GM19043 (cell line): ENCODE data around the gene MRPS25.
"Not testable (repeated sequence)": the region's sequence is repeated elsewhere in the genome, so short reads cannot be mapped to it uniquely, and the experiment has no call there.

ENCODE experiments used
- ATAC-seq: cut with Tn5 transposase; IDR thresholded peaks from one replicate; pipeline ENCODE4 v1.9.1; 2021; ENCODE audit warnings: low read depth; ENCODE audit not compliant: unreplicated experiment

MRPS25 gene

GRCh38 chr3:15045667-15046066 lies 19.4 kb downstream of the MRPS25 start:
- no peak for ATAC-seq

- no peak for ATAC-seq
Measured at GRCh38 chr3:15044326-15044725, 20.8 kb downstream of the MRPS25 start.

DNA sequence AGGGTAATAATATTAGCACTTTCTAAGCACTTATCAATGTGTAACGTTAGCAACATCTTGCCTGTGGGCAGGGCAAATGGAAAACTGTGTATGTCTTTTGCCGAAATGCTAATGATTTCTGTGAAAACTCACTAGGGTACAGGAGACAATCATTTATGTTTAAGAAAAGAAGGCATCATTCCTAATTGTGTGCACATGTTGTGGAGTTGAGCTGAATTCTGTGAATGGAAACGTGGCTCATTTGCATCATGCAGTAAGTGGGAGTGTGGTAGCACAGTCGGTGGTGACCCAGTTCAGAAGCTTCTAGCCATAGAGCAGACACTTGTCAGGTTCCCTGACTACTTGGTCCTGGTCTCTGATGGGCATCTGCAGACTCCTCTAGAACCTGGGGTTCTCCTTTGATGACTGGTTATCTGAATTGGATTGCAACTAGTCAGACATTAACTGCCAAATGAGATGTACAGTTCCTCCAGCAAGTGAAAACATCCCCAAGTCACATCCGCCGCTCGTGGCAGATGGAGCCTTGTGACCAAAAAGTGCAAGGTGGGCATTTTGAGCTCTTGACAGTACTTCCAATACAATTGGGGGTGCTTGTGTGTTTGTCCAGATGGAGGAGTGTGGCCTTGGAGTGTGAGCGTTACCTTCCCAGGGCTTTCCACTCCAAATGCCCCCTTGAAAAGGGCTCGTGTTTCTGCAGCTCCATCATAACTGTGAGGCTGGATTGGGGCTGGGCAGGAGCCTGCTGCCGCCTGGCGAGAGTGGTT lies 21.5 kb downstream of the MRPS25 start:
- ATAC-seq = no peak

GRCh38 chr3:15042936-15043335 lies 22.2 kb downstream of the MRPS25 start:
- no peak for ATAC-seq

DNA sequence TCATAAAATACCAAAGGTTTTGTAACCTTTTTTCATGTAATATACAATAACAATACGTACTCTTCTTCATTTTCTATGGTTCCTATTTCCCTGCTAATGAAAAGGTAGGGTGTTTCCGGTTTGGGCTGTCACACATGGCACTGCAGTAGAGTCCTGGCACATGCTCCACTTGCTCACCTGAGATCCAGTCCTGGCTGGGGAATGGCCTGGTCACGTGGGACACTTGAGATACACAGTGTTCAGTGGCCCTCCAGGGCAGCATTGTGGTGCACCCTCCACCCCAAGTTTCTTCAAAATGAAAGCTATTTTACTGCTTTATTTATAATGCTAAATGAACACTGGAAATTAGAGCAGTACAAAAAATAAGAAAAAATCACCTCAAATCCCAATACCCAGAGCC lies 23.2 kb downstream of the MRPS25 start:
- no peak for ATAC-seq

DNA sequence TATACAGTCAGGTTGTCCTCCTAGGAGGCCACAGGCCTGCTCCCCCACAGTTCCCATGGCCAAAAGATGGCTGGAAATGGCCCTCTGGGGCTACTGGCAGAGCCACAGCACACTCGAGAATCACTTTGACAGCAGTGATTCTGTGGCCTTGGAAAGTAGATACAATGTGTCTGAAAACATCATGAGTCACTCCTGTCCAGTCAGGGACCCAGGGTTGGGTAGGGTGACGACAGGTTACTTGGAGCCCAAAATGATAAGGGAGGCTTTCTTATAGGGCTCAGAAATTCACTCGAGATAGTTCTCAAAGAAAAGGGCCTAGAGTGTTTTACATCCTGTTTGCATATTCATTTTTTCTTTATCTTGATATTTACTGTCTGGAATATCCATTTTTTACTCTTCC lies 24.3 kb downstream of the MRPS25 start:
- ATAC-seq = no peak

DNA sequence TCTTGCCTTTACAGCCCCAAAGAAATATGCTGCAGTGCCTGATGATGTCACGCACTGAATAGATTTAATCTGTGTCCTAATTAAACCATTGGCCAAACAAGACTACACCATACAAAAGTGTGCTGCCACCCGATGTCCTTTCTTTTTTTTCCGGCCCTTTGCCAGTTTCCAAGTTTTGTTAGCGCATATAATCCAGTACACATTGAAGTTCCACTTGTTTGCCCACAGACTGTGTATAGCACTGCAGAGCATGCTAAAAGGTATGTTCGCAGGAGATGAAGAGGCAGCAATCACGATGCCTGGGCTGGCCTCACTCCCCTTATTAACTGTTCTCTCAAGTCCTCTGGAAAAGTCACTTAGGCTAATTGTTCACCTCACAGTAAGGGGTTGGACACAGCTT lies 26.8 kb downstream of the MRPS25 start:
- no peak for ATAC-seq

DNA sequence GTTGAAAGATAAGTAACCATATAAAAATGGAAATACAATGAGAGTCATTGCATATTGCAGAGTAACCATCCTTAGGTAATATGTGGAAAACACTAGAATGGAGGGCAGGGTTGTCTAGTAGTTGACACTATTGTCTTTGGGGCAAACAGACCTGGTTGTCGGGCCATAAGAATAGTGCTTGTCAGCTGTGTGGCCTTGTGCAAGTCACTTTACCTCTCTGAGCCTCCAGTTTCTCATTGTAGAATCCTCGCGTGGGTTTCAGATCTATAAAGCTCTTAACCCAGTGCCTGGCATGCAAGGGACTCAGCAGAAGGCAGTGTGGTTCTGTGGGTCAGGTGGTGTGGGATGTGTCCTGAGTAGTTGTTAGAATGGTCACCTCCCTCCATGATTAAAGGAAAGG lies 32.0 kb downstream of the MRPS25 start:
- no peak for ATAC-seq

GRCh38 chr3:15032650-15033049 lies 32.5 kb downstream of the MRPS25 start:
- no peak for ATAC-seq

- no peak for ATAC-seq
Measured at GRCh38 chr3:15029625-15030024, 35.5 kb downstream of the MRPS25 start.

GRCh38 chr3:15023719-15024118 lies 41.4 kb downstream of the MRPS25 start:
- ATAC-seq = no peak

GRCh38 chr3:15023249-15023648 lies 41.9 kb downstream of the MRPS25 start:
- no peak for ATAC-seq

DNA sequence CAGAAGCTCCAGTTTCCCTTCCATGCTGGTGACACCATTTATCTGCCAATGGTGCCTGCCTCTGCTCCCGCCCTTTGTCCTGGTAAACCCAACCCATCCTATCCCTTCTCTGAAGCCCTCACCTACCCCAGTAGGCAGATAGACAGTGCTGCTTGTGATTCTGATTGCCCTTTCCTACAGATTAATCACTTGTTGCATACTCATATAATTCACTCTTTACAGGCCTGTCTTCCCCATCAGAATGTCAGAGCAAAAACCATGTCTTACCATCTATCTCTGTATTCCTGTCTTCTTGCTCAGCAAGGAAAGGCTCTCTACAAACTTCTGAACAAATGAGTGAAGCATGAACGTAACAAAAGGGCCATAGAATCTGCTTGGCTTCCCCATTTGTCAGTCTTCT lies 47.9 kb downstream of the MRPS25 start:
- no peak for ATAC-seq

- no peak for ATAC-seq
Measured at GRCh38 chr3:15015456-15015855, 49.7 kb downstream of the MRPS25 start.

GRCh38 chr3:15014606-15015328 lies 50.3 kb downstream of the MRPS25 start:
- ATAC-seq = no peak

DNA sequence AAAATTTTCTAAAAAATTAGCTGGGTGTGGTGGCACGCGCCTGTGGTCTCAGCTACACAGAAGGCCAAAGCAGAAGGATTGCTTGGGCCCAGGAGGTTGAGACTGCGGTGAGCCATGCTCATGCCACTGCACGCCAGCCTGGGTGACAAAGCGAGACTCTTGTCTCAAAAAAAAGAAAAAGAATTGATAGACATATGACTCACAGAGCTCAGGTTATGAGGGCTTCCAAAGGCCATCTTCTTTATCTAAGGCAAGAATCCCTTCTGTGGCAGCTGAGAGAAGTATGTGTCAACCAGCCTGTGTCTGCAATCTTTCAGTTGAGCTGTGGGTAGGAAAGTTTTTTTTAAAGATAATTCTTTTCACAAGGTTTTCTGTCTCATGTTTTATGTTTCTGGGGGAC lies 53.9 kb downstream of the MRPS25 start:
- ATAC-seq = no peak

DNA sequence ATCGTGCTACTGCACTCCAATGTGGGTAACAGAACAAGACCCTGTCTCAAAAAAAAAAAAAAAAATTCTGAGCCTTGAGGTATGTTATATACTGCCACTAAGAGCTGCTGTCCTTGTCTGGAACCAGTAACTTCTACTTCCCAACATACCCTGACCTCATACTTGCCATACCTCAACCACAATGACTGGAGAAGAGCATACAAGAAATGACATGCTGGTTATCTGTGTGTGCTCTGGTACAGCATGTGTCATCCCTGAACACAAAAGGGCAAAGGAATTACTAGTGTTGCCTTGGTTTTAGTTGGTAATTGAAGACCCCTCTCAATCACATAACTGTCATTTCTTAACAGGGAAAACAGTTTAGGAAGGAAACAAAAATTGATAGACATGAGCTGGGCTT lies 54.5 kb downstream of the MRPS25 start:
- ATAC-seq = no peak

DNA sequence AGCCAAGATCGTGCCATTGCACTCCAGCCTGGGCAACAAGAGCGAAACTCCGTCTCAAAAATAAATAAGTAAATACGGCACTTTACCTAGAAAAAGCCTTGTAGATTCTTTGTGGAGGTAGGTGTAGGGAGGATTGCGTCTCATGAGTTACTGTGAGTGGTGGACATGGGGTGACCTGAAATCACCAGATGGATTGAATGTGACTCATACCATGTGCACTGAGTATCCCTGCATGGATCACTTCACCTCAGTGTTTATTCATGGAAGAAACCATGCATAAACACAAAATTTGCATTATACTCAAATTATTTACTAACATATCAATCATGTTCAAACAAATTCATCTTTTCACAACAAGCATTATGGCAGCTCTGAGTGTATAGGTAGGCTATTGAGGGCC lies 55.9 kb downstream of the MRPS25 start:
- ATAC-seq = no peak

DNA sequence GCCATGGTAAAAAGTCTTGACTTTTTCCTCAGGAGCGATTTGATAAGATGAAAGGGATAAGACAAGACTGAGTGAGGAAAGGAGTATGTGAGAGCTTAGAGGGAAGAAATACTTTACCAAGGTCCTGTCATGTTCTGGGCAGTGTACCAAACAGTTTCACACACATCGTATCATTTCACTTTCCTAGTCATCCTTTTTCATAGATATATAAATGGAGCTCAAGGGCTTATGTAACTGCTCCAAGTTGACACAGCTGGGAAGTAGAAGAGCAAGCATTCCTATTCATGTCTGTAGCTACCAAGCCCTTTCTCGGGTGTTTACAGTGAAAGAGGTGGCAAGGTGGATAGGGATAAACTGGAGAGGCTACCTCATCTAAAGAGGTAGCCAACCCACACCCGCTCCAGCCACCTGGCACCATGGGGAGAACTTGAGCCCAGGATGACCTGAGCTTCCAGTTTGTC lies 57.4 kb downstream of the MRPS25 start:
- ATAC-seq = no peak

GRCh38 chr3:14999182-14999581 lies 65.9 kb downstream of the MRPS25 start:
- not testable (repeated sequence) for ATAC-seq
